GM21737 (cell line): Measurements from ENCODE around the gene CDC42BPA.
"Not testable (repeated sequence)": the region's sequence is repeated elsewhere in the genome, so short reads cannot be mapped to it uniquely, and the experiment has no call there.

Experiments used
- ATAC-seq: cut with Tn5 transposase; IDR thresholded peaks from one replicate; pipeline ENCODE4 v1.9.1; 2021; ENCODE audit warnings: mild to moderate bottlenecking, moderate library complexity; ENCODE audit not compliant: unreplicated experiment

CDC42BPA gene

GRCh38 chr1:227318016-227318852, at the start of gene CDC42BPA:
TSS of gene CDC42BPA (minus strand) at chr1:227318492. CDS start at chr1:227317182, 1,310 bp downstream.
- ATAC-seq = no peak

GRCh38 chr1:227368009-227368408, 49.7 kb upstream of the CDC42BPA start:
- ATAC-seq = no peak

- no peak for ATAC-seq
These were observed 47.5 kb upstream of the CDC42BPA start for GRCh38 chr1:227365473-227366431.

- ATAC-seq = no peak
These were observed 46.4 kb upstream of the CDC42BPA start for GRCh38 chr1:227364657-227365056.

- no peak for ATAC-seq
These were observed 45.5 kb upstream of the CDC42BPA start for GRCh38 chr1:227363825-227364224.

GRCh38 chr1:227362039-227362438, 43.7 kb upstream of the CDC42BPA start:
- no peak for ATAC-seq

- no peak for ATAC-seq
These were observed 39.6 kb upstream of the CDC42BPA start for GRCh38 chr1:227357927-227358302.

- no peak for ATAC-seq
These were observed 39.1 kb upstream of the CDC42BPA start for GRCh38 chr1:227357171-227357926.

GRCh38 chr1:227356620-227357146, 38.4 kb upstream of the CDC42BPA start:
- no peak for ATAC-seq

GRCh38 chr1:227355542-227356245, 37.4 kb upstream of the CDC42BPA start:
- no peak for ATAC-seq

- no peak for ATAC-seq
These were observed 34.9 kb upstream of the CDC42BPA start for GRCh38 chr1:227353186-227353585.

- ATAC-seq = not testable (repeated sequence)
These were observed 33.9 kb upstream of the CDC42BPA start for GRCh38 chr1:227352164-227352563.

GRCh38 chr1:227351443-227351842, 33.2 kb upstream of the CDC42BPA start:
- no peak for ATAC-seq

GRCh38 chr1:227349967-227350366, 31.7 kb upstream of the CDC42BPA start:
- no peak for ATAC-seq

GRCh38 chr1:227343727-227344551, 25.6 kb upstream of the CDC42BPA start:
- ATAC-seq = no peak

- no peak for ATAC-seq
These were observed 24.9 kb upstream of the CDC42BPA start for GRCh38 chr1:227343206-227343605.

GRCh38 chr1:227342075-227342829, 24.0 kb upstream of the CDC42BPA start:
- no peak for ATAC-seq

GRCh38 chr1:227336136-227336535, 17.8 kb upstream of the CDC42BPA start:
- ATAC-seq = not testable (repeated sequence)
